ENCODE results near the gene LY9.
"Not testable (repeated sequence)": the region's sequence is repeated elsewhere in the genome, so short reads cannot be mapped to it uniquely, and the experiment has no call there.

LY9 gene

GRCh38 chr1:160867651-160868050 lies 71.7 kb downstream of the LY9 start:
- not testable (repeated sequence) for FAIRE-seq

- no peak for FAIRE-seq
These were observed 72.2 kb downstream of the LY9 start for GRCh38 chr1:160868141-160868540.

- FAIRE-seq, result no peak
These were observed 79.0 kb downstream of the LY9 start for GRCh38 chr1:160874935-160875334.

- not testable (repeated sequence) for FAIRE-seq
These were observed 79.6 kb downstream of the LY9 start for GRCh38 chr1:160875591-160875990.

GRCh38 chr1:160876311-160876710 lies 80.3 kb downstream of the LY9 start:
- FAIRE-seq, result no peak

DNA sequence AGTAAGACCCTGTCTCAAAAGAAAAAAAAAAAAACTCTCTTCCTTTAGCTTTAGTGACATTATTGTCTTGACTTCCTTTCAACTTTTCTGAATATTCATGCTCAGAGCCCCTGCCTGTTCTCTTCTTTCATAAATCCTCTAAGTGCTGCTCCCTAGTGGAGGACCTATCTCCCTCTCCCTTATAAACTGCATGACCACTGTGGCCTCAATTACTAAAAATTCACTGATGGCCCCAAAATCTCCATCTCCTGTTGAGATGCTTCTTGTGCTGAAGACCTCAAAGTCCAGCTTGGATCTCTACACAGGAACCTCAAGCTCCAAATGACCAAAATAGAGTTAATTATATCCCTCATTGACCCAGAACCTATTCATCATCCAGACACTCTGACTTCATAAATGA lies 81.2 kb downstream of the LY9 start:
- FAIRE-seq, result no peak
